Endothelial cell of umbilical vein (primary cell): ENCODE results near the gene REEP5. TPM values are rescaled to one million over a fixed set of nuclear protein-coding genes. Genes with fewer than 3 reads are reported as not detected.

ENCODE experiments used
- BruUV-seq: library from RNA; stranded (reverse); fragments of 400-500 nt; replicated peaks from 2 replicates; lab custom pipeline; 2021; lab: Mats Ljungman, UMichigan
- CTCF ChIA-PET: fragments of 300-600, 350-600 bp; sonication (Branson Sonifier 250); formaldehyde crosslinking; loops from one replicate; lab custom pipeline; 2021; ENCODE audit warnings: antibody characterized with exemption, inconsistent platforms; lab: Charles Lee
- POLR2A ChIA-PET: fragments of 300-600, 350-600 bp; sonication (Branson Sonifier 250); formaldehyde crosslinking; loops from one replicate; lab custom pipeline; 2021; ENCODE audit warnings: antibody characterized with exemption, inconsistent platforms; lab: Charles Lee
- DNase-seq: peaks from one replicate; pipeline ENCODE4 v3.0.0-alpha.2; 2011; ENCODE audit warnings: low read depth, low spot score
- FAIRE-seq: peaks from 2 replicates; lab custom pipeline; 2011; peaks lifted over from hg19 to GRCh38; lab: Jason Lieb, UNC
- H2AFZ ChIP-seq: 2 replicates; pipeline ENCODE4 v1.6.0; 2012; ENCODE audit warnings: low read depth, low read length, control low read depth, inconsistent platforms
- H3K27ac ChIP-seq: 2 replicates; pipeline ENCODE4 v1.5.1; 2011; ENCODE audit warnings: low read depth, mild to moderate bottlenecking, control low read depth, low read length, moderate library complexity; ENCODE audit not compliant: insufficient read depth
- H3K27me3 ChIP-seq, 2 experiments: 2 replicates each; pipeline versions ENCODE4 v1.6.0 to v1.6.1; 2011; ENCODE audit warnings: low read length in 2 of 2, mixed read lengths in 1 of 2; ENCODE audit not compliant: control insufficient read depth in 2 of 2, insufficient read depth in 2 of 2
- H3K36me3 ChIP-seq, 2 experiments: 2 replicates in 1 of 2; 3 replicates in 1 of 2; pipeline ENCODE4 v1.5.1; 2011; ENCODE audit warnings: low read length in 2 of 2, mild to moderate bottlenecking in 1 of 2, moderate library complexity in 1 of 2; ENCODE audit not compliant: control insufficient read depth in 2 of 2, insufficient read depth in 2 of 2; ENCODE audit errors: extremely low read depth in 1 of 2
- H3K4me1 ChIP-seq: 3 replicates; pipeline ENCODE4 v1.5.1; 2011; ENCODE audit warnings: mild to moderate bottlenecking, low read length; ENCODE audit not compliant: control insufficient read depth, insufficient read depth; ENCODE audit errors: extremely low read depth
- H3K4me2 ChIP-seq: 2 replicates; pipeline ENCODE4 v1.6.1; 2011; ENCODE audit warnings: low read length, control low read depth, mixed read lengths; ENCODE audit not compliant: insufficient read depth
- H3K4me3 ChIP-seq, 3 experiments: fragments of 200-600 bp in 1 of 3; sonication (generic), shearing (Covaris generic) in 1 of 3; replicated peaks in 1 of 3; 2 replicates each; pipeline ENCODE4 v1.5.1; 2011 to 2016; ENCODE audit warnings: control low read depth in 3 of 3, low read length in 3 of 3, mild to moderate bottlenecking in 2 of 3, inconsistent platforms in 1 of 3, low read depth in 1 of 3, moderate library complexity in 1 of 3; ENCODE audit not compliant: insufficient read depth in 1 of 3
- H3K79me2 ChIP-seq: 2 replicates; pipeline ENCODE4 v1.6.0; 2012; ENCODE audit warnings: low read length, inconsistent platforms; ENCODE audit not compliant: control insufficient read depth, insufficient read depth
- H3K9ac ChIP-seq: replicated peaks from 2 replicates; pipeline ENCODE3; 2011; ENCODE audit warnings: low read length, control low read depth; ENCODE audit not compliant: insufficient read depth; ENCODE audit errors: extremely low read depth
- H3K9me1 ChIP-seq: replicated peaks from 3 replicates; pipeline ENCODE4 v1.6.0; 2011; ENCODE audit warnings: mild to moderate bottlenecking, low read length; ENCODE audit not compliant: control insufficient read depth, insufficient read depth; ENCODE audit errors: extremely low read depth
- H3K9me3 ChIP-seq: replicated peaks from 2 replicates; pipeline ENCODE4 v1.5.1; 2012; ENCODE audit warnings: low read length, inconsistent platforms; ENCODE audit not compliant: control insufficient read depth, insufficient read depth
- H4K20me1 ChIP-seq: replicated peaks from 2 replicates; pipeline ENCODE3; 2011; ENCODE audit warnings: mild to moderate bottlenecking, low read length; ENCODE audit not compliant: control insufficient read depth, insufficient read depth; ENCODE audit errors: extremely low read depth
- EZH2 ChIP-seq: IDR thresholded peaks from 2 replicates; pipeline ENCODE4 v1.6.1; 2012; ENCODE audit warnings: borderline replicate concordance, low read depth, mild to moderate bottlenecking, moderate library complexity, low read length, inconsistent platforms; ENCODE audit not compliant: severe bottlenecking
- FOS ChIP-seq: IDR thresholded peaks from 2 replicates; pipeline ENCODE4 v1.6.1; 2011; ENCODE audit warnings: mild to moderate bottlenecking, low read length, moderate library complexity, borderline replicate concordance; ENCODE audit not compliant: insufficient read depth
- GATA2 ChIP-seq: IDR thresholded peaks from 2 replicates; pipeline ENCODE4 v1.7.0; 2011; ENCODE audit warnings: low read depth, mild to moderate bottlenecking, moderate library complexity, mixed read lengths, low read length; ENCODE audit not compliant: insufficient read length, insufficient read depth
- JUN ChIP-seq: IDR thresholded peaks from 2 replicates; pipeline ENCODE4 v1.6.1; 2011; ENCODE audit warnings: borderline replicate concordance, low read depth; ENCODE audit not compliant: insufficient read length, insufficient read depth
- MYC ChIP-seq: IDR thresholded peaks from one replicate; pipeline ENCODE4 v1.6.1; 2011; ENCODE audit warnings: mild to moderate bottlenecking, low read depth, low read length
- POLR2A ChIP-seq: IDR thresholded peaks from 2 replicates; pipeline ENCODE4 v1.6.1; 2012; ENCODE audit warnings: low read depth, mild to moderate bottlenecking, control low read depth, low read length
- POLR2AphosphoS5 ChIP-seq: IDR thresholded peaks from 2 replicates; pipeline ENCODE4 v1.6.1; 2012; ENCODE audit warnings: low read depth, mild to moderate bottlenecking, control low read depth, low read length, moderate library complexity; ENCODE audit not compliant: insufficient read depth
- dilution Hi-C: fragments of 300-500 bp; cut with MboI; formaldehyde crosslinking; loops from one replicate; pipeline ENCODE4 v1.15.0; 2019; ENCODE audit warnings: low sequenced_read_pairs; ENCODE audit not compliant: extremely low pct_ligation_motif_present
- intact Hi-C: fragments of 100-400 bp; cut with micrococcal nuclease; formaldehyde crosslinking; loops from one replicate; pipeline ENCODE4 v1.10.0; 2022
- polyA plus RNA-seq, 4 experiments: library from polyadenylated mRNA; depleted of rRNA in 3 of 4; stranded (reverse) in 3 of 4; unstranded in 1 of 4; fragments of >200 nt; gene quantifications; 2 replicates each; pipeline versions ENCODE4 v1.2.1 to v1.2.3, GENCODE V29; 2011 to 2012; ENCODE audit warnings: missing spikeins in 1 of 4
- total RNA-seq: library from RNA; stranded (reverse); gene quantifications from 2 replicates; pipeline ENCODE4 v1.2.3, GENCODE V29; 2021
- TF ChIP-seq, protein P1 (sequence below): IDR thresholded peaks from 2 replicates; pipeline ENCODE4 v1.6.1; 2011; ENCODE audit not compliant: insufficient read depth, insufficient read length
- TF ChIP-seq, protein P2 (sequence below), 2 donors: IDR thresholded peaks; 1 replicate in 1 of 2; 2 replicates in 1 of 2; pipeline ENCODE4 v1.5.1; 2011; ENCODE audit warnings: low read length in 2 of 2, mild to moderate bottlenecking in 2 of 2, moderate library complexity in 2 of 2, control low read depth in 1 of 2, inconsistent platforms in 1 of 2, low read depth in 1 of 2; ENCODE audit not compliant: insufficient read depth in 1 of 2; ENCODE audit errors: extremely low read depth in 1 of 2

The REEP5 gene
- total and polyA plus RNA-seq, 2 donors (not counting 3 experiments of a cell fraction or from before 2014, with no cell fraction given) = 98.0 to 163 TPM

DNA sequence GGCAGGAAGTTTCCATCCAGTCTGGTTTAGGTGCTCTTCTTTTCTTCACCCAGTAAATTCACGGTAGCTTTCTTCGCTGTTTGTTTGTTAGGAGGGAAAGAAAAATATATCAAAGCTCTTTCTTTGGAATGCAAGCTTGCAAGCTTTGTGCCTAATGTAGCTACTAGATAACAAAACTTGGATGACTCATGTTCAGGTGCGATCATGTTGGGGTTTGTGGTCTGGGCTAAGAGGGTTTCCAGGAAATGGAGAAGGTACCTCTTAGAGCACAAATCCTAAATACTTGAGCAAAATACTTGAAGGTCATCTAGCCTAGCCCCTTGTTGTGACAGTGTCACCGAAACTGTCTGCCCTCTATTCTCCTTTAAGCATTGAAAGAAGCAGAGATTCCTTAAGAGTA, 43.3 kb downstream of the REEP5 start:
- H3K9me3 ChIP-seq = no peaks in the 10 kb centered on the region
- H3K4me3 ChIP-seq = no peak overlapping the region
- H3K9me1 ChIP-seq = no peaks in the 10 kb centered on the region
- no peak overlapping the region for H3K9ac ChIP-seq
- no peak overlapping the region for H2AFZ ChIP-seq
- H3K27ac ChIP-seq = peak overlapping the region; percentile 21
- H4K20me1 ChIP-seq = no peaks in the 10 kb centered on the region
- TF ChIP-seq, protein P1, sequence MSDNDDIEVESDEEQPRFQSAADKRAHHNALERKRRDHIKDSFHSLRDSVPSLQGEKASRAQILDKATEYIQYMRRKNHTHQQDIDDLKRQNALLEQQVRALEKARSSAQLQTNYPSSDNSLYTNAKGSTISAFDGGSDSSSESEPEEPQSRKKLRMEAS = no peak
- peak; percentile 34 for TF ChIP-seq JUN
- CTCF ChIA-PET = interaction anchor here (1.4 kb wide), 1 partner anchor 30 kb away, joined by 6 read pairs; no protein-coding TSS in a partner anchor
- intact Hi-C loops = no loop called here
- DNase-seq (peak; percentile 10), FAIRE-seq (peak; percentile 48)
- peaks cover 9 to 16% of the 10 kb centered on the region in 2 experiments for H3K36me3 ChIP-seq
- H3K79me2 ChIP-seq = peaks cover 2% of the 10 kb centered on the region
- no peak overlapping the region for H3K4me2 ChIP-seq
- no TSS peak for BruUV-seq
- POLR2A ChIA-PET = no interaction called here
- dilution Hi-C loops = no loop called here
- H3K4me1 ChIP-seq = peaks cover 4% of the 10 kb centered on the region
- no peaks in the 10 kb centered on the region for H3K27me3 ChIP-seq

DNA sequence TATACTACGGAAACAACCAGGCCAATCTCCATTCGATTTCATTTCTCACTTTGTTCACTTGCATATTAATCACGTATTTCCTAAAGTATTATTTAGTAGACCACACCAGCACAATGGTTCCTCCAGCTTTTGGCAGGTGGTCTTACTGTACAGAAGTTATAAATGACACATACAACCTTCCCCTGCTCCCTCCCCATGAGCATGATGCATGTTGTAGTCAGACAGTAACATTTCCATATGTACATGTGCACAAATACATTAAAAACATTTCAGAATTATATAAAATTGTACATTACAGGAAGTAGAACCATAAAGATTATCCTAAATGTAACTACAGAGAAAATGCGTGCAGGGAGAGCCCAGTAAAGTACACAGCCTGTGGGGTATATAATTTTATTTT, 43.9 kb downstream of the REEP5 start:
- Histone ChIP-seq H3K9me1 (no peaks in the 10 kb centered on the region), H3K4me1 (peaks cover 4% of the 10 kb centered on the region), H3K79me2 (peaks cover 2% of the 10 kb centered on the region), H3K4me3 (no peak overlapping the region), H3K27me3 (no peaks in the 10 kb centered on the region), H3K36me3 (peaks cover 9 to 14% of the 10 kb centered on the region in 2 experiments), H3K27ac (no peak overlapping the region), H3K4me2 (no peak overlapping the region), H2AFZ (no peak overlapping the region), H3K9me3 (no peaks in the 10 kb centered on the region), H3K9ac (no peak overlapping the region), H4K20me1 (no peaks in the 10 kb centered on the region)
- POLR2A ChIA-PET = no interaction called here
- intact Hi-C loops (no loop called here), dilution Hi-C loops (no loop called here)
- DNase-seq = no peak
- BruUV-seq = no TSS peak
- FAIRE-seq = peak; percentile 63
- CTCF ChIA-PET = interaction anchor here (1.4 kb wide), 1 partner anchor 30 kb away, joined by 6 read pairs; no protein-coding TSS in a partner anchor
- no peak for TF ChIP-seq POLR2AphosphoS5
- no peak for TF ChIP-seq GATA2
- TF ChIP-seq, protein P2, sequence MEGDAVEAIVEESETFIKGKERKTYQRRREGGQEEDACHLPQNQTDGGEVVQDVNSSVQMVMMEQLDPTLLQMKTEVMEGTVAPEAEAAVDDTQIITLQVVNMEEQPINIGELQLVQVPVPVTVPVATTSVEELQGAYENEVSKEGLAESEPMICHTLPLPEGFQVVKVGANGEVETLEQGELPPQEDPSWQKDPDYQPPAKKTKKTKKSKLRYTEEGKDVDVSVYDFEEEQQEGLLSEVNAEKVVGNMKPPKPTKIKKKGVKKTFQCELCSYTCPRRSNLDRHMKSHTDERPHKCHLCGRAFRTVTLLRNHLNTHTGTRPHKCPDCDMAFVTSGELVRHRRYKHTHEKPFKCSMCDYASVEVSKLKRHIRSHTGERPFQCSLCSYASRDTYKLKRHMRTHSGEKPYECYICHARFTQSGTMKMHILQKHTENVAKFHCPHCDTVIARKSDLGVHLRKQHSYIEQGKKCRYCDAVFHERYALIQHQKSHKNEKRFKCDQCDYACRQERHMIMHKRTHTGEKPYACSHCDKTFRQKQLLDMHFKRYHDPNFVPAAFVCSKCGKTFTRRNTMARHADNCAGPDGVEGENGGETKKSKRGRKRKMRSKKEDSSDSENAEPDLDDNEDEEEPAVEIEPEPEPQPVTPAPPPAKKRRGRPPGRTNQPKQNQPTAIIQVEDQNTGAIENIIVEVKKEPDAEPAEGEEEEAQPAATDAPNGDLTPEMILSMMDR (IDR thresholded peaks at IDR 0.05; ENCODE audit: extremely low read depth in 1 of 2, insufficient read depth in 1 of 2, low read depth in 1 of 2, low read length in 2 of 2) = no peak
- TF ChIP-seq JUN = no peak
- TF ChIP-seq POLR2A = no peak
- no peak for TF ChIP-seq EZH2
- TF ChIP-seq MYC = no peak
- TF ChIP-seq, protein P1 = no peak
- no peak for TF ChIP-seq FOS
